Subcutaneous abdominal adipose tissue (tissue), 5 donors: ENCODE results near the gene CCDC137.

Experiments used
- H3K27ac ChIP-seq: one replicate; pipeline ENCODE4 v1.7.0; 2013; ENCODE audit warnings: low read depth, mild to moderate bottlenecking, inconsistent platforms, low read length, moderate library complexity
- H3K27me3 ChIP-seq, 5 donors: one replicate each; pipeline ENCODE4 v1.7.0; 2013; ENCODE audit warnings: low read length in 5 of 5, inconsistent platforms in 1 of 5; ENCODE audit not compliant: control insufficient read depth in 5 of 5, insufficient read depth in 4 of 5
- H3K36me3 ChIP-seq, 5 donors: one replicate each; pipeline ENCODE4 v1.7.0; 2013; ENCODE audit warnings: low read length in 5 of 5; ENCODE audit not compliant: control insufficient read depth in 5 of 5, insufficient read depth in 5 of 5
- H3K4me1 ChIP-seq, 5 donors: one replicate each; pipeline ENCODE4 v1.7.0; 2013; ENCODE audit warnings: low read length in 5 of 5, mild to moderate bottlenecking in 3 of 5, moderate library complexity in 1 of 5; ENCODE audit not compliant: control insufficient read depth in 5 of 5, insufficient read depth in 5 of 5
- H3K4me3 ChIP-seq, 5 donors: one replicate each; pipeline ENCODE4 v1.7.0; 2013; ENCODE audit warnings: low read length in 5 of 5, low read depth in 1 of 5
- H3K9ac ChIP-seq, 5 donors: one replicate each; pipeline ENCODE4 v1.7.0; 2013; ENCODE audit warnings: low read length in 5 of 5, mild to moderate bottlenecking in 4 of 5, moderate library complexity in 3 of 5
- H3K9me3 ChIP-seq, 5 donors: one replicate each; pipeline ENCODE4 v1.7.0; 2013; ENCODE audit warnings: low read length in 5 of 5; ENCODE audit not compliant: control insufficient read depth in 5 of 5
- donor health status: healthy.
- donor health status: healthy.
- donor health status: healthy.
- donor health status: healthy.
- donor health status: healthy.

CCDC137 gene

GRCh38 chr17:81638683-81639082, 27.9 kb upstream of the CCDC137 start:
- Histone ChIP-seq H3K27me3 (no peaks in the 10 kb centered on the region), H3K27ac (no peak overlapping the region), H3K4me1 (peaks cover 4 to 47% (median 26%) of the 10 kb centered on the region in 5 donors), H3K9ac (no peak overlapping the region), H3K9me3 (no peaks in the 10 kb centered on the region), H3K36me3 (no peaks in the 10 kb centered on the region), H3K4me3 (no peak overlapping the region)

DNA sequence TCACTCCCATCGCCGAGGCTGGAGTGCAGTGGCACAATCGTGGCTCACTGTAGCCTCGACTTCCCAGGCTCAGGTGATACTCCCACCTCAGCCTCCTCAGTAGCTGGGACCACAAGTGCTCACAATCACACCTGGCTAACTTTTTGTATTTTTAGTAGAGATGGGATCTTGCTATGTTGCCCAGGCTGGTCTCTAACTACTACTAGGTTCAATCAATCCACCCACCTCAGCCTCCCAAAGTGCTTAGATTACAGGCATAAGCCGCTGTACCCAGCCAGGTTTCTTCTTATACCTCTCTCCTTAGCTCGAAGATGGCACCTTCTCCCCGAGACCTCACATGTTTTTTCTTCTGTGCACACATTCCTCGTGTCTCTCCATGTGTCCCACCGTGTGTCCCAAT, 26.5 kb upstream of the CCDC137 start:
- Histone ChIP-seq H3K27me3 (no peaks in the 10 kb centered on the region), H3K4me1 (peaks cover 4 to 35% (median 21%) of the 10 kb centered on the region in 5 donors), H3K36me3 (no peaks in the 10 kb centered on the region), H3K4me3 (no peak overlapping the region), H3K9ac (no peak overlapping the region), H3K9me3 (no peaks in the 10 kb centered on the region), H3K27ac (no peak overlapping the region)

GRCh38 chr17:81641825-81642489, 24.6 kb upstream of the CCDC137 start:
- H3K9ac ChIP-seq: no peak overlapping the region
- H3K4me3 ChIP-seq: no peak overlapping the region
- peak overlapping the region; percentile 50 for H3K27ac ChIP-seq
- no peaks in the 10 kb centered on the region for H3K9me3 ChIP-seq
- H3K27me3 ChIP-seq: peaks cover 0 to 3% (median under 1%) of the 10 kb centered on the region in 5 donors
- peaks cover 0 to 21% (median 7%) of the 10 kb centered on the region in 5 donors for H3K4me1 ChIP-seq
- peaks cover 0 to 4% (median 3%) of the 10 kb centered on the region in 5 donors for H3K36me3 ChIP-seq

DNA sequence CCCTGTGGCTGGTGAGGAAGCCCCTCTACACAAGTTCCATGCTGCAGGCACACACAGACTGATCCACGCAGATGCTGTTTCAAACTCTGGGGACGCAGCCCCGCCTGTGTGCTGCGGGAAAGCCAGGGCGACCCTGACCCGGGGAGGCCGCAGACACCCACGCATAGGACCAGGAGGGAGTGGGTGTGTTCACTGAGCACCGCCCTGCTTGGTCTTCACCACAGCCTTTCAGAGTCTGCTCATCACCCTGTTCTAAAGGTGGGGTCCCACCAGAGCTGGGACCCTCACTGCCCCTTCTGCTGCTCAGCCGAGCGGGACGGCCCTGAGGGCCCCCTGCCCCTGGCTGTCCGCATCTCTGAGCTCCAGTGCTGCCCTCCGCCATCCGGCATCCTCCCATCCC, 22.0 kb upstream of the CCDC137 start:
- Histone ChIP-seq H3K36me3 (peaks cover 0 to 4% (median 3%) of the 10 kb centered on the region in 5 donors), H3K27ac (no peak overlapping the region), H3K27me3 (peaks cover 12 to 19% (median 13%) of the 10 kb centered on the region in 5 donors), H3K9me3 (peaks cover 0 to 4% (median 0%) of the 10 kb centered on the region in 5 donors), H3K4me3 (no peak overlapping the region), H3K9ac (no peak overlapping the region), H3K4me1 (peaks cover 0 to 26% (median 9%) of the 10 kb centered on the region in 5 donors)

DNA sequence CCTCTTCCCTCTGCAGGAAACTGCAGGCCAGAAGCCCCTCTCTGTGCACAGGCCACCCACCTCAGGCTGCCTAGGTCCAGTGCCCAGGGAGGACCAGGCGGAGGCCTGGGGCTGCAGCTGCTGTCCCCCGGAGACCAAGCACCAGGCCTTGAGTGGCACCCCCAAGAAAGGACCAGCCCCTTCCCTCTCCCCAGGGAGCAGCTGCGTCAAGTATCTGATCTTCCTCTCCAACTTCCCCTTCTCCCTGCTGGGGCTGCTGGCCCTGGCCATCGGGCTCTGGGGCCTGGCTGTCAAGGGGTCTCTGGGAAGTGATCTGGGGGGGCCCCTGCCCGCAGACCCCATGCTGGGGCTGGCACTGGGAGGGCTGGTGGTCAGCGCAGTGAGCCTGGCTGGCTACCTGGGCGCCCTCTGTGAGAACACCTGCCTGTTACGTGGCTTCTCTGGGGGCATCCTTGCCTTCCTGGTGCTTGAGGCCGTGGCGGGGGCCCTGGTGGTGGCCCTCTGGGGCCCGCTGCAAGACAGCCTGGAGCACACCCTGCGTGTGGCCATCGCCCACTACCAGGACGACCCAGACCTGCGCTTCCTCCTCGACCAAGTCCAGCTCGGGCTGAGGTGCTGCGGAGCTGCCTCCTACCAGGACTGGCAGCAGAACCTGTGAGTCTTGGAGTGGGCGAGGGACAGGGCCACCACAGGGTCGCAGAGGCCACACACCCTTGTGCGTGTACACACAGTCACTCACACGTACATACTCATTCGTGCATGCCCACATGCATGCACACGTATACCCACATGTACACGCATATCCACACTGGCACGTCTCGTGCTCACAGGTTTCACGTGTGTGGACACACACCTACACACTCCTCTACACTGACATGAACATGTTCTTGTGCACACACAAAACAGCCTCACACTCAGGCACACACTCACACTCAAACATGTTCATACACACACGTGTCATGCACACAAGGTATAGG, 21.3 kb upstream of the CCDC137 start:
- H3K4me3 ChIP-seq: no peak overlapping the region
- no peak overlapping the region for H3K9ac ChIP-seq
- peaks cover 0 to 26% (median 9%) of the 10 kb centered on the region in 5 donors for H3K4me1 ChIP-seq
- peaks cover 0 to 4% (median 0%) of the 10 kb centered on the region in 5 donors for H3K9me3 ChIP-seq
- H3K27me3 ChIP-seq: peaks cover 15 to 25% (median 17%) of the 10 kb centered on the region in 5 donors
- H3K27ac ChIP-seq: no peak overlapping the region
- peaks cover 0 to 4% (median 3%) of the 10 kb centered on the region in 5 donors for H3K36me3 ChIP-seq

- Histone ChIP-seq H3K9ac (no peak overlapping the region), H3K4me1 (peaks cover 0 to 18% (median 9%) of the 10 kb centered on the region in 5 donors), H3K36me3 (peaks cover 0 to 4% (median 3%) of the 10 kb centered on the region in 5 donors), H3K9me3 (peaks cover 0 to 4% (median 0%) of the 10 kb centered on the region in 5 donors), H3K27ac (no peak overlapping the region), H3K27me3 (peaks cover 16 to 33% (median 29%) of the 10 kb centered on the region in 5 donors), H3K4me3 (no peak overlapping the region)
These were observed 19.5 kb upstream of the CCDC137 start for GRCh38 chr17:81646869-81647600.

- H3K9me3 ChIP-seq: peaks cover 0 to 4% (median 0%) of the 10 kb centered on the region in 5 donors
- H3K36me3 ChIP-seq: peaks cover 0 to 4% (median 3%) of the 10 kb centered on the region in 5 donors
- H3K27ac ChIP-seq: no peak overlapping the region
- H3K9ac ChIP-seq: no peak overlapping the region
- H3K4me3 ChIP-seq: no peak overlapping the region
- H3K27me3 ChIP-seq: peaks cover 16 to 33% (median 29%) of the 10 kb centered on the region in 5 donors
- peaks cover 0 to 12% (median 9%) of the 10 kb centered on the region in 5 donors for H3K4me1 ChIP-seq
These were observed 18.9 kb upstream of the CCDC137 start for GRCh38 chr17:81647640-81648012.

DNA sequence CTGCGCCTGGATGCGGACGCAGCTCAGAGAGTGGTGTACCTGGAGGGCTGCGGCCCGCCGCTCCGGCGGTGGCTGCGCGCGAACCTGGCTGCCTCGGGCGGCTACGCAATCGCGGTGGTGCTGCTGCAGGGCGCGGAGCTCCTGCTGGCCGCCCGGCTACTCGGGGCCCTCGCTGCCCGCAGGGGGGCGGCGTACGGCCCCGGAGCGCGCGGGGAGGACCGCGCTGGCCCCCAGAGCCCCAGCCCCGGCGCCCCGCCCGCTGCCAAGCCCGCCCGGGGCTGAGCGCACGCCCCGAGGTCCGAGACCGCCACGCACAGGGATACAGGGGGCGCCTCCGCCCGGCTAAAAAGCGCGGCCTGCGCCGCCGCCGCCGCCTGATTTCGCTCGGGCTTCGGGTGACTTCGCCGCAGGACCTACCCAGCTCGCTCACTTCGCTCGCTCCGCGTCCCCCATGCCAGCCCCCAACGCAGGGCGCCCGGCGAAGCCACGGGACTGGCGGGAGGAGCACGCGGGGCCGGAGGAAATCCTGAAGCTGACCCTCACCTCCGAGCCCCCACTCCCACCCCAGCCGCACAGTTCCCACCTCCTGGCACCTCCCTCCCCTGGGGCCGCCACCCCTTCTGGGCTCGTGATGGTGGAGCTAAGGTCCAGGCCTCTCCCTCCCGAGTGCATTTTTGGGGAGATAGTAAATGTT, 18.4 kb upstream of the CCDC137 start:
- peaks cover 16 to 33% (median 29%) of the 10 kb centered on the region in 5 donors for H3K27me3 ChIP-seq

GRCh38 chr17:81648707-81649085, 17.8 kb upstream of the CCDC137 start:
- H3K36me3 ChIP-seq: peaks cover 0 to 4% (median 3%) of the 10 kb centered on the region in 5 donors
- H3K4me3 ChIP-seq: no peak overlapping the region
- H3K27me3 ChIP-seq: peaks cover 16 to 33% (median 29%) of the 10 kb centered on the region in 5 donors

More for the DNA sequence above, 18.4 kb upstream of the CCDC137 start:
- peaks cover 0 to 4% (median 3%) of the 10 kb centered on the region in 5 donors for H3K36me3 ChIP-seq
- no peak overlapping the region for H3K4me3 ChIP-seq
- H3K9ac ChIP-seq: no peak overlapping the region
- no peak overlapping the region for H3K27ac ChIP-seq
- H3K4me1 ChIP-seq: peaks cover 0 to 12% (median 9%) of the 10 kb centered on the region in 5 donors
- H3K9me3 ChIP-seq: peaks cover 0 to 4% (median 0%) of the 10 kb centered on the region in 5 donors

More at GRCh38 chr17:81648707-81649085, 17.8 kb upstream of the CCDC137 start:
- H3K27ac ChIP-seq: no peak overlapping the region
- peaks cover 0 to 4% (median 0%) of the 10 kb centered on the region in 5 donors for H3K9me3 ChIP-seq
- peaks cover 0 to 12% (median 9%) of the 10 kb centered on the region in 5 donors for H3K4me1 ChIP-seq
- H3K9ac ChIP-seq: no peak overlapping the region
